HG02642 (cell line): ENCODE measurements around the gene LMBRD1.
"Not testable (repeated sequence)": the region's sequence is repeated elsewhere in the genome, so short reads cannot be mapped to it uniquely, and the experiment has no call there.

Experiments used
- ATAC-seq: cut with Tn5 transposase; IDR thresholded peaks from one replicate; pipeline ENCODE4 v1.9.1; 2021; ENCODE audit warnings: mild to moderate bottlenecking; ENCODE audit not compliant: unreplicated experiment, poor library complexity

The LMBRD1 gene

DNA sequence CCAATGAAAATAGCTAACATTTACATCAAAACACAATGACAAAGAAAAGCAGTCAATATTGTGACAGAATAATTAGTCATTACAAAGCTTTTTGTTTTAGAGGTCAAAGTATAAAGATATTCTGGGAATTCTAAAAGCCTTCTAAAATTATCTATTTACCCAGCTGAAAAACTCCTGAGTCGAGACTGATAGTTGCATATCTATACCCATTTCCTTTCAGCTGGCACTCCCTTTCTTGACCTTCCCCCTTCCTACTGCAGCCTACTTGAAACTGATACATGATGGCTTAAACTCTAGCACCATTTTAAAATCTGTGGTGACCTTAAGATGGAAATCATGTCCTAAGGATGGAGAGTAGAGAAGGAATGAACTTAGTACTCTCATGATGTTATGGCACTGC lies 38.6 kb downstream of the LMBRD1 start:
- no peak for ATAC-seq

DNA sequence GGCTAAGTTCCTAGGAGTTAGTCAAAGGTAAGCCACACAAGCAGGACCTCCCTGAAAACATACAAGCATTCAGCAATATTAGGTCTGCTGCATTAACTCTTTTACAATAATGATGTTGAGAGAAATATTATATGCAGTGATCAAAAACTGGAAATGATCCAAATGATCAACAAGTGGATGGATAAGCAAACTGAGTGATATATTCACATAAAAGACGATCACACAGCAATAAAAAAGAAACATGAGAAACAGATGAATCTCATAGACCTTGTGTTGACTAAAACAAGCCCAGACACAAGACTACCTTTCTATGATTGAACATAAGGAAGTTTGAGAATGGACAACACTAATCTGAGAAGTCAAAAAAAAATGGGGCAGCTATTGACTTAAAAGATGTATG lies 39.9 kb downstream of the LMBRD1 start:
- no peak for ATAC-seq

DNA sequence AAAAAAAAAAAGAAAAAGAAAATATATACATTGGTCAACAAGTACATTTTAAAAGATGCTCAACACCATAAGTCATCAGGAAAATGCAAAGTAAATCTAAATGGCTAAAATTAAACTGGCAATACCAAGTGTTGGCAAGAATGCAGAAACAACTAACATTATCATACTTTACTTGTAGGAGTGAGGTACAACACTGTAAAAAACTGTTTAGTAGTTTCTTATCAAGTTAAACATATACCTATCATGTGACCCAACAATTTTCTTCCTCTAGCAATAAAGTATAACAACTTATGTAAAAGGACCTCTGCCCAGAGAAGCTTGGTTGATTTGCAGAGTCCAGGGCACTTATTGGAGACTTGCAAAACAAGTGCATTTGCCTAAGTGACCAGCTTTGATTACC lies 40.4 kb downstream of the LMBRD1 start:
- no peak for ATAC-seq

DNA sequence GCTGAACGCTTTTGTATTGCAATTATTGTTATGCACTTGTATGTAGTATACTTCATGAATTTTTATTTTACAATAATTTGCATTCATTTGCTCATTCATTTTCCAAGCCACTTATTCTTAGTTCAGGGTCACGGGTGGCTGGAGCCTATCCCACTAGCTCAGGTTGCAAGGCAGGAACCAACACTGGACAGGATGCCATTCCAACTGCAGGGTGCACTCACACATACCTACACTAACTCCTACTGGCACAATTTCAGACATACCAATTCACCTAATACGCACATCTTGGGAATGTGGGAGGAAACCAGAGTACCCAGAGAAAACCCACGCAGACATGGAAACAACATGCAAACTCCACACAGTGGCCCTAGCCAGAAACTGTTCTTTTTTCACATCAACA lies 61.8 kb downstream of the LMBRD1 start:
- no peak for ATAC-seq

DNA sequence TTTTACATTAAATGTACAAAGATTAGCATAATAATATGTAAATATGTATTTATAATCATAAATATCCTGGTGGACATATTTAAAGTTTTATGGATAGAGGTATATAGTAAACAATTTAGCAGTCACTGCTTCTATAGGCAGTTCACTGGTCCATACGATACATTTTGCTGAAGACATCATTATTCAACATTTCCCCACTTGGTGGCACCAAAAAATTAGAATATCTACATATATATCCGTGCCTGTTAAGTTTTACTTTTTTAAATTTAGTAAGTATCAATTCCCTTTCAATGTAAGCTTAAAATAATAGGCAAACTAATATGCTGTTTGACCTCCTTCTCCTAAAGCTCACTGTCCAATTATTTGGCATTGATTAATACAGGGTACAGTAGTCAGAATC lies 64.2 kb downstream of the LMBRD1 start:
- ATAC-seq = peak; percentile 63

DNA sequence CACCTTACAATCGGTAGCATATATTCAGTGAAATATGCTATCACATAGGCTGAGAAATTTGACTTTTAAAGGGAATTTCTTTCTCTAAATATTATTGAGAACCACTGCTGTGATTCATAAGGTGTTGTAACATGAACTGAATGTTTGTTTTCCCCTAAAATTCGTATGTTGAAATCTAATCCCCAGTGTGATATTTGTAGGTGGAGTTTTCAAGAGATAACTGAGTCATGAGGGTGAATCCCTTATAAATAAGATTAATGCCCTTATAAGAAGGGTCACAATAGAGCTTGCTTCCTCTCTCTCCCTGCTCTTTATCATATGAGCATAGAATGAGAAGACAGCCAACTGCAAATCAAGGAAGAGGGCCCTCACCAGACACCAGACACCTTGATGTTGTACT lies 64.8 kb downstream of the LMBRD1 start:
- ATAC-seq = no peak

DNA sequence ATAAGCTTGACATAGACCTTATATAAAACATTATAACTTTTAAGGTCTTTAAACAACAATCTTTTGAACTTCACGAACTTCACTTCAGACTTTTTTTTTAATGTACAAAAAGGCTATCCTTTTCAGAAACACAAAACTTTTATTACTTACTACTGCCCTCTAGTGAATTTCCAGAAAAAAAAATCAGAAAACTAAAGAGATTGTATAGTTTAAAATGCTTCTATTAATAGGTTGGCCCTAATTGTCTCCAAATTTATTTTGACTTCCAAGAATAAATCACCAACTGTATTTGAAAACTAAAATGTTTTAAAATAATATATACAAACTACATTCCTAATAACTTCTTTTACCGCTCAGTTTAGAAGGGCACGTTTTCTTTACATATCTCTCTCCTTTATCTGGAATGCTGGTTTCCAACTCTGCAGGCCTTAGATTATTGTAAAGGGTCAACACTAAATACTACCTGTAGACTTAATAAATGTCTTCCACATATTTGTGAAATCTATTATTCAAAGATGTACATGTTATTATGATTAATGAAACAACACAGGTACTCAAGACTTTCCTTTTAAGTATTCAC lies 66.8 kb downstream of the LMBRD1 start:
- no peak for ATAC-seq

DNA sequence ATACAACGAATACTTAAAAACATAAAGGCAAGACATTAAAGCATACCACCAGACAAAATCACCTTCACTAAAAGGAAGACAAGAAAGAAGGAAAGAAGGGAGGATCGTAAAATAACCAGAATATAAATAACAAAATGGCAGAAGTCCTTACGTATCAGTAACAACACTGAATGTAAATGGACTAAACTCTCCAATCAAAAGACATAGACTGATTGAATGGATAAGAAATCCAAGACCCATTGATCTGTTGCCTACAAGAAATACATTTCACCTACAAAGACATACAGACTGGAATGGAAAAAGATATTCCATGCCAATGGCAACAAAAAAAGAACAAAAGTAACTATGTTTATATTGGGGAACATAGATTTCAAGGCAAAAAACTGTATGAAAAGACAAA lies 74.1 kb downstream of the LMBRD1 start:
- ATAC-seq = no peak

DNA sequence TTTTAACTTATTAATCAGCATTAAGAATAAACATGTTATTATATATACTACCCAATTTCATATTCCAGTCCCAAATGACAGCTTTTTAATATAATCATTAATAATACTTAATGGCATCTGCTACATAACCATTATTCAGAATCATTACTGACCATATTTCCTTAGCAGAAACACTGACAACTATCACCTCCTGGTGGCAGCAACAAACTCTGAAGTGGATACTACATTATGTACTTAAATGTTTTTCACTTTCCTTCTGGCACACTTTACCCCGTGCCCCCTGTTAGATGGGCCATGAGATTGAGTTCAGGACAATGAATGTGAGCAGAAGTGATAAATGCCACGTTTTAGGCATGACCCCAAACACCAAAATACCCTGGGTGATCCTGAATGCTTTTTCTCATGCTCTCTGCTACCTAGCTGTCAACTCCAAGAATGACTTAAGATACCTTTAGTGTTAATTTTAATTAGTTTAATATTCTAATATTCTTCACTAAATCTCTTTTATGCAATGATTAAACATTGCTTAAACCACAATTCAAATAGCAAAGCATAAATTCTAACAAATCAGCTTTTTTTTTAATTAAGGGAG lies 77.1 kb downstream of the LMBRD1 start:
- no peak for ATAC-seq

DNA sequence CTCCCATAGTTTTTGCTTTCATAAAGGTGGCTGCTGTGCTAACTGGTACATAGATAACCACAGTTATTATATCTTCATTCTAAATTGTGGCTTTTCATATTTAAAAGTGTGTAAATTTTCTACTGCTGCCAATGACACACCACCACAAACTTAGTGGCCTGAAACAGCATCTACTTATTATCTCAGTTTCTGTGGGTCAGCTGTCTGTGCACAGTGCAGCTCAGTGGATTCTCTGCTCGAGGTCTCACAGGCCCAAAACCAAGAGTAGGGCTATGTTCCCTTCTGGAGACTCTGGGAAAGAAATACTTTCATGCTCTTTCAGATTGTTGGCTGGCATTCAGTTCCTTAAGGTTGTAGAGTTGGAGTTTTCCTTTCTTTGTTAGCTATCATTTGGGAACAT lies 90.1 kb downstream of the LMBRD1 start:
- ATAC-seq = no peak

DNA sequence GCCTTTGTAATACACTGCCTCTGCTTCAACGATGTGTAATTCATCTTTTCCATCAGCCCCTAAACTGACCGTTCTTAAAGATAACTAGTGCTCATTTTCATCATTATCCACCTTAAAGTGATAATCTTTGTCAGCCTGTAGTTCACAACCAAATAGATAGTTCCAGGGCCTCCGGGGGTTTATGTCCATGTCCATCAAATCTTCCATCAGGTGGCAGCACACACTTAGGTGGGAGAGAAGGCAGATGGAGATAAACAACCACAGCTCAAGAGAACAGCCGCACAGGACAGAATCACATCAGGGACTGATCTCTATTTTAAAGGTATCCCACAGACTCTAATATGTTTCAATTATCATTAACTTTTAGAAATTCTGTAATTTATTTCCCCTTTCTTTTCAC lies 90.9 kb downstream of the LMBRD1 start:
- no peak for ATAC-seq

DNA sequence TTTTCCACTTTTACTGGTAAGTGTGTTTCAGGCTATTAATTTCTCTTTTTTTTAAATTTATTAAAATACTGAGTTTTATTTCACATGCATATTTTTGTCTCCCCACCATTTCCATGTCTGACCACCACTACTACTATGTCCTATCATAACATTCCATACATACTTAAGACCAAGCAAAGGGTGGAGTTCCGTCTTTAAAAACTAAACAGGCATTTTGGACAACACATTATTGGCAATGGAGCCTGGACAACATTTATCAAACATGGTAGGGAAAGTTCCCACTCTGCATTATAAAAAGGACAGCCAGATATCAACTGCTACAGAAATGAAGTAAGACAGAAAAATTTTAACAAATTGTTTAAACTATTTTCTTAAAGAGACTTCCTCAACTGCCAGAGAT lies 91.9 kb downstream of the LMBRD1 start:
- ATAC-seq = no peak

DNA sequence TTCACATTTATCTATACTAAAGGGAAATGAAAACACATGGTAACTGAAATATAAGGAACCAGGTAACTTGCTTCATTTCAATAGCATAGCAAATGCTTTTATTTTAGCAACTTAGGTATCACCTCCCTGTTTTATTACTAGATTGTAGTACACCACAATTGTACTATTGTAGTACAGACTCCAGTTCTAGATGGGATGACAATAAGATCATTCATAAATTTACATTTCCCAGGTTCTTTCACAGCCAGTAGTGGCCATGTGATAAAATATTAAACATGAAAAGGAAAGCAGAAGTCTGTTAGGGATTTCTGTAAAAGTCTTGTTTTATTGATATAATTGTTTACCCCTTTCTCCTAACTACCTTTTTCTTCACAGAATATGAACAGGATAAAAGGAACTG lies 97.2 kb downstream of the LMBRD1 start:
- ATAC-seq = no peak

DNA sequence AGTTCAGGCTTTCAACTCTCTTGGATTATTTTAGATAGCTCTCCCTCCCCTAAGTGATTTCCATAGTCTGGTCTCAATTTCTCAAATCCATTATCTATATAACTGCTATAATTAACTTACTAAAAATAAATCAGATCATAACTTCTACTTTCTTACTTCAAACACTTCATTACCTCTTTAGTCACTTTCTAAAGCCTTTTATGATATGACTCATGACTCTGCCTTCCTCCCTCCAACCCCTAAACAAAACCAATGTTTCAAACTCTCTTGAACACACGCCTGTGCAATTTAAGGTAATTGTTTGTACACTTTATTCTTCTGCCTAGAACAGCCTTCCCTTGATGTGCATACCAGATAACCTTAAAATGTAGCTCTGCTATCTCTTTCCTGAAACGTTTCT lies 100.5 kb downstream of the LMBRD1 start:
- ATAC-seq = no peak

DNA sequence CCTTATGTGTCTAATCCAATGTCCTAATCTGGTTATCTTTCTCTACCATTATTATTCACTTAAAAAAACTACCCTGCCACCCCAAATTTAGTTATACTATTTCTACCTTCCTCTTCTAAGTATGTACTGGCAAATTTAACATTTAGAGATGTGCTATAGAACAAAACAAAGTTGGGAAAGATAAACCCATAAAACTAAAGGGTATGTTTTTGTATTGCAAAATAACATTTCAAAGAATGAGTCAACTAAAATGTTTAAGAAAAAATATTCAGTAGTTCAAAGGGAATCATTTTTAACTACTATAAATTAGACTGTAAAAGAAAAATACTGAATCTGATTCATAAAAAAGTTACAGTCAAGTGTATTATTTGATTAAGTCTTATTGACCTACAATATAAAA lies 103.0 kb downstream of the LMBRD1 start:
- ATAC-seq = no peak

DNA sequence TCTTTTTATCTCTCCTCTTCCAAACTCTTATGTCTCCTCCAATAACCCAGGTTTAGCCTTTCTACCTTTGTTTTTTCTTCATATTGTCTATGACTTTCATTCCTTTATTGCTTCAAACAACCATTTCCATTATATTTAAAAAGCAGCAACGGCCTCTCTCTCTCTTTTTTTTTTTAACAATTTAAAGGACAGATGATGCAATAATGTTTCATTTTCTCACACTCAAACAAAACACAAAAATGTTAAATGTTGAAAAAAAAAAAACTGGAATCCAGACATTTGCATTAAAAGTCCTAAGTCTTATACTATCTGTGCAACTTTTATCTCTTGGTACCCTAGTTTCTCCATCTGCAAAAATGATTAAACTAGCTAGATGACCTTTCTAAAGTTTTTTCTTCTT lies 105.8 kb downstream of the LMBRD1 start:
- ATAC-seq = no peak

DNA sequence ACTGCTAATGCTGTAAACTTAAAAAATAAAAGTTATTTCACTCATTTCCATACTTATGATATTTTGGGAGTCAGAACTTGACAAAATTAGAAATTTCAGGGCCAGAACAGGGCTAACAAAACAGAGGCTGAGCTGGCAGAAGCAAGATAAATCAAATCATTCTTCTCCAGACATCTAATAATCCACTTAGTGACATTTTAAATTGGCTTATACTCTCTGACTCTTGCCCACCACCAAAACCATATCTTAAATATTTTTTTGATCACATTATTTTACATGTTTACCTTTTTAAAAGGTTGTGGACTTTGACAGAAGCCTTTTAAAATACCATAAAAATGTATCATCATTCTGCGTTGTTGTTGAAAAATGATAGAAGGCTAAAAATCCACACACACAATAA lies 116.5 kb downstream of the LMBRD1 start:
- no peak for ATAC-seq

DNA sequence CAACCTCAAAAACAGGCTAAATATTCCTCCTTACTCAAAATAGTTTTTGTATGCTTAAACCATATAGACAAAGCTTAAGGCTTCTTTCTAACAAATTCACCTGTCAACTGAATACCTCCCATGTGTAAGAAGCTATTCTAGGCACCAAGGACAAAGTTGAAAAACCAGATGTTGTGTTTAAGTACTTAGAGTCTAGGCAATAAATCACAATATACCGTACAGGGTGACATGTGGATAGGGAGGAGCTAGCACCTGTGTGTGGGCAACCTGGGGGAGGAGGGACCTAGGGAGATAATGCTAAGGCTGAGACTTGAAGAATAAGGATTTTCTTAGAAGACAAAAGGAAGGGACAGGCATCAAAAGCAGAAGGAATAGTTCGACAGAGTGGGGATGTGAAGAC lies 123.5 kb downstream of the LMBRD1 start:
- ATAC-seq = no peak

DNA sequence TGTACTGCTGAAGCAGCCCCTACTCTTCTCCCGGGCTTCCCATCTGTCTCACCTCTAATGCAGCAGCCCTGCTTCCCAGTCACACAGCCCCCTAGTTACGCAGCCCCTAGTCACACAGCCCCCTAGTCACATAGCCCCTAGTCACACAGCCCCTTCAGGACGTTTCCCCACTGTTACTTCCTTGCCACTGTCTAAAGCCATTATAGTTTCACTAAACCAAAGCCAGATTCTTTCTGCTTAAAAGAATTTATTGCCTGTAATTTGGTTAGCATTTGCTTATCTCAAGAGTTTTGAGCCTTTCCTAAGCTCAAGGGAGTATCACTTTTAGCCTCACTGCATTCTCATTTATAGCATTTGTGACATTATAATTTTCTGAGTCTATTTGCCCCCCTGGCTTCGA lies 127.9 kb downstream of the LMBRD1 start:
- no peak for ATAC-seq

DNA sequence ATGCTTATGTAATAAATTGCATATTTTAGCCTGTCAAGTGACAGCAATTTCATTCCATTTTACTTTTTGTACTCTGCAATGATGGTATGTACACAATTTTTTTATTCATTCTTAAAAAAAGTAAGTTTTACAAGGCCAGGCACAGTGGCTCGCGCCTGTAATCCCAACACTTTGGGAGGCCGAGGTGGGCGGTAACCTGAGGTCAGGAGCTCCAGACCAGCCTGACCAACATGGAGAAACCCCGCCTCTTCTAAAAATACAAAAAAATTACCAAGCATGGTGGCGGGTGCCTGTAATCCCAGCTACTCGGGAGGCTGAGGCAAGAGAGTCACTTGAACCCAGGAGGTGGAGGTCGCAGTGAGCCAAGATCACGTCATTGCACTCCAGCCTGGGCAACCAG lies 130.0 kb downstream of the LMBRD1 start:
- ATAC-seq = not testable (repeated sequence)

DNA sequence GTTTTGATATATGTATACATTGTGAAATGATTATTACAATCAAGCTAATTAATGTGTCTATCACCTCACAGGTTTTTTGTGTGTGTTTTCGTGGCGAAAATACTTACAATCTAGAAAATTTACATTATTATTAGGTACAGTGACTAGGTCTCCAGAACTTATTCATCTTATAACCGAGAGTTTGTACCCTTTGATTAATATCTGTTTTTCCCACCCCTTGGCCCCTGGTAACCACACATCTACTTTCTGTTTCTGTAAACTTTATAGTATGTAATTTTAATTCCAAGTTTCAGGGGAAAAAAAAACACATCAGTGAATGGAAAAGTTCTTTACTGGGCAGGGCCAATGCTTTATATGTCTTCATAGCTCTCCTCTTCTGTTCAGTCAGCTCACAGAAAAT lies 131.4 kb downstream of the LMBRD1 start:
- ATAC-seq = no peak

DNA sequence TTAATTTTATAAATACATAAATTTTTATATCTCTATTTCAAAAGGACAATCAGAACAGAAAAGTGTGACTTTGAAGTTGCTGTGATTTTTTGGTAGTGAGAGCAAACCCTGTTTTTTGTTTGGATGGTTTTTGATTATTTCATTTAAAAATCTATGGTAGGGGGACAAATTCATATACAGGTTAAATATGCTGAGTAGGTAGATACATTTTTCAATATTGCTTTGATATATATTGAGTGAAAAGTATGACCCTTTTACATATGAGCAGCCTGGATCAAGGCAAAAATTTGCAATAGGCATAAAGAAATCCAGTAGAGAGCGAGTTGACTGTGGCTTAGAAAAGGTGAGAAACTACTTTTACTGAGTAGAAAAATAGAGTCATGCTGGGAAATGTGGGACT lies 132.3 kb downstream of the LMBRD1 start:
- no peak for ATAC-seq

DNA sequence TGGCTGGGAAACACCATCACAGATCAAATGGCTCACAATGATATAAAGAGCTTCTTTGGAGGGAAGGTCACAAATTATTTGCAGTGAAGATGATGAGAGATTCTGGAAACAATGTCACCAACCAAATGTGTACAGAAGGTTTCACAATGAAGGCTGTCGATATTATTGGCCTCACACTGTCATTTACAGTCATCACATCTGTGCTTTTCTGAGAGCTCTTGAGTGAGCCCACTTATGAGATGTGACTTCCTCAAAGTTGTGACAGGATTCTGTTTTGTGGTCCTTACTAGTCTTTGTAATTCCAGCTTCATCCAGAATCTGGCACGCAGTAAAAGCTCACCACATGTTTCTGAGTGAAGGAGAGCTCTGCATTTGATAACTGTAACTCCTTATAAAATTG lies 133.6 kb downstream of the LMBRD1 start:
- no peak for ATAC-seq
